GM23338 (cell line): ENCODE results near the gene PPFIA4.

ENCODE experiments used
- CTCF ChIP-seq, 2 experiments: fragments of 200-600 bp in 1 of 2; sonication (generic) in 1 of 2; conservative IDR thresholded peaks; 2 replicates each; pipeline versions ENCODE4 v1.5.1 to v1.6.1; 2016 to 2017; ENCODE audit warnings: antibody characterized with exemption in 2 of 2, low read depth in 2 of 2, mild to moderate bottlenecking in 2 of 2, moderate library complexity in 1 of 2
- ETS1 ChIP-seq: IDR thresholded peaks from 2 replicates; pipeline ENCODE4 v1.6.1; 2016; ENCODE audit warnings: antibody characterized with exemption
- EZH2 ChIP-seq: fragments of 200-600 bp; sonication (generic); IDR thresholded peaks from one replicate; pipeline ENCODE4 v1.8.0; 2017; ENCODE audit warnings: antibody characterized with exemption, mild to moderate bottlenecking, low read depth; ENCODE audit not compliant: unreplicated experiment
- EZH2phosphoT487 ChIP-seq: fragments of 200-600 bp; sonication (generic); IDR thresholded peaks from one replicate; pipeline ENCODE4 v1.8.1; 2018; ENCODE audit warnings: antibody characterized with exemption; ENCODE audit not compliant: unreplicated experiment
- NANOG ChIP-seq: IDR thresholded peaks from 2 replicates; pipeline ENCODE4 v1.6.1; 2016; ENCODE audit warnings: antibody characterized with exemption, borderline replicate concordance
- POLR2AphosphoS5 ChIP-seq: IDR thresholded peaks from 2 replicates; pipeline ENCODE4 v1.6.1; 2016; ENCODE audit warnings: antibody characterized with exemption, low read depth

GRCh38 chr1:203086992-203087763 lies 60.9 kb downstream of the PPFIA4 start:
- TF ChIP-seq CTCF (conservative IDR thresholded peaks at IDR 0.05; ENCODE audit: low read depth in 2 of 2) (no peak), EZH2phosphoT487 (no peak), EZH2 (no peak), NANOG (no peak), ETS1 (no peak), POLR2AphosphoS5 (no peak)
